Epidermal melanocyte (primary cell): ENCODE results near the gene G0S2.

ENCODE experiments used
- DNase-seq: peaks from one replicate; pipeline ENCODE4 v3.0.0; 2011; ENCODE audit warnings: low spot score; ENCODE audit not compliant: insufficient read length

Gene G0S2

DNA sequence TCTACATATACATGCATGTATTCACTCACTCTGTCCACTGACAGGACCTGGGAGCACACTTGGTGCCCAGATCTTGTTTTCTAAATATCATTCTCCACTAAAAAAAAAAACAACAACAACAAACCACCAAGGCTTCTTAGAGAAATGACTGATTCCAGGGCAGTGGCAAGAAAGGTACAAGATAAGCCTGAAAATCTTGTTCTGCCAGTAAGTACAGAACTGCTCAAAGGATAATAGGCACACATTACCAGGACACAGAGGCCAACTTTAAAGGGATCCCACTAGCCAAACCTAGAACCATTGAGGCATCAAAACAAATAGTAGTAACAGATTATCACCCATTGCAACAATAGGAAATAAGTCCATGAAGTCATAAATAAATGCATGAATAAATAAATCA lies 40.1 kb downstream of the G0S2 start:
- DNase-seq, result no peak

GRCh38 chr1:209717818-209718217 lies 42.6 kb downstream of the G0S2 start:
- no peak for DNase-seq

DNA sequence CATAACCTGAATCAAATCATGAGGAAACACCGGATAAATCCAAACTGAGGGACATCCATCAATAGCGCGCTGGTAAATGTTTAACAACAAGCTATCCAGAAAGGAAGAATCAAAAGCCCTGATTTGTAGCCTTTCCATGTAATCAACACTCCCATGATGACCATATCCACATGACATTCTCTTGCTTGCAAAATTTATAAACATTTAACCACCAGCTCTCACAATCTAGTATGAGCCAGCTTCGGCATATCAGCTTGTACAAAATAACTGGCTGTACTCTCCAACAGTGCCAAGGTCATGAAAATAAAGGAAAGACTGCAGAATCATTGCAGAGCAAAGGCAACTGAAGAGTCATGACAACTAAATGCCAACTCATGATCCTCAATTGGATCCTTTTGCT lies 45.1 kb downstream of the G0S2 start:
- DNase-seq, result no peak

DNA sequence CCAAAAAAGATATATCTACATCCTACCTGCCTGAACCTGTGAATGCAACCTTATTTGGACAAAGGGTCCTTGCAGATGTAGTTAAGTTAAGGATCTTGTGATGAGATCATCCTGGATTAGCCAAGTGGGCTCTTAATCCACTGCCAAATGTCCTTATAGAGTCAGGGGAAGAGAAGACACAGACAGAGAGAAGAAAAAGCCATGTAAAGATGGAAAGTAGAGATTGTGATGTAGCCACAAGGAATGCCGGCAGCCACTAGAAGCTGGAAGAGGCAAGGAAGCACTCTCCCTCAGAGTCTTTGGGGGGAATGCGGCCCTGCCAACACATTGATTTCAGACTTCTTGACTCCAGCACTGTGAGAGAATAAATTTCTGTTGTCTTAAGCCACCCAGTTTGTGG lies 45.6 kb downstream of the G0S2 start:
- DNase-seq, result no peak

- no peak for DNase-seq
Measured at GRCh38 chr1:209721323-209721722, 46.1 kb downstream of the G0S2 start.

DNA sequence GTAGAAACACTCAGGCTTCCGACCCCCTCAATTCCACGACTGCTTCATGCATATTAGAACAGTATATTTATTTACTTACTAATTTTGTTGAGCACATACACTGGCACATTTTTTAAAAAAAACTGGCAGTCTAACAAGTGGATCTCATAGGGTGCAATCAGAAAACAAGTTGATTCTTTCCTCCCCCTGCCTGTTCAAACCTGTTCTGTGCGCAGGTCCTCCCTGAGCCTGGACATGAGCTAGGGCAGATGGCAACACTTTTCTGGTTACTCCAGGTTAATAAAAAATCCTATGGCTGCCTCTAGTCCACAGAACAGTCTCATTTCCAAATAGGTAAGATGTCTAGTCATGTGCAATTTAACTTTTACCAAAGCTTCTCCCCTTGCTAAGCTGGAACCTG lies 48.1 kb downstream of the G0S2 start:
- no peak for DNase-seq

DNA sequence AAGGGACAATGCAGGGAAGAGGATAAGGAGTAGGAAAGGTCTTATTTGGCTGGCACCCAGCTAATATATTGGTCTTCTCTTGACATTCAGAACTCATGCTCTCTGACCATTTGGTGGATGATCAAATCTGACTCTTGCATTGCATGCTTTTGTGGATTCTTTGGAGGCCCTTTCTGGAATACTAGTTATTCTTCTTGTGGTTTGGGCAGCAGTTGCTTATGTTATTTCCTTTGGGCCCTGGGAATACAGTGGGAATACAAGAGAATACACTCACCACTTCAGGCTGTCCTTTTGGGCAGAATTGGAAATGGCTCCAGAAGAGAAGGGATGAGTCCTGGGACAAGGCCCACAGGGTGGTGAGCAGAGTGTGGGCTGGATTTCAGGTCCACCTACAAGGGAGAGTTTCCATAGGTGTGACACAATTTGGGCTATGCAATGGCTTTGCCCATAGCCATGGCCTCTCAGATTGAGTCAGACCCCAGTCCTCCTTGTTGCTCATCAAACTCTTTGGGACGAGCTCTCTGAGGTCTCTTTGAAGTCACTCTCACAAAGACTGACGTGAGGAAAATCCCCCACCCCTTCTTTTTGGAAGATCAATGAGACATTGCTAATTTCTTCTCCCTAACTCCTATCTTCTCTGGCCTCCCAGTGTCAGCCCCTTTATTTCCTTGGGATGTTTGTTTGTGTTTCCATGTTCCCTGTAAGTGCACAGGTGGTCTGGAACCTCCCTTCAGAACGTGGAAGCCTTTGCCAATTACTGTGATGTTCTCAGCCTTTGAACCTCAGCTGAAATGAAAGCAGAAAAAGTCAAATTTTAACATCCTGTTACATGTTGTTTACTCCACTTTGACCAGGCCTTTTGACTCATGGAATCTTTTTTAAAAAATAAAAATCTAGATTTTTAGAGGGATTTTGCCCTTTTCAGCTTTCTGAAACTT lies 48.8 kb downstream of the G0S2 start:
- DNase-seq, result no peak
